ENCODE results near the gene OR51M1. TPM values are rescaled to one million over a fixed set of nuclear protein-coding genes. Genes with fewer than 3 reads are reported as not detected.

OR51M1 gene
- polyA plus RNA-seq, 3 donors = not detected

- H3K9me3 Mint-ChIP-seq = peaks cover 0 to 6% (median 2%) of the 10 kb centered on the region in 7 donors
- Histone ChIP-seq H3K27me3 (ENCODE audit: control insufficient read depth in 2 of 2, insufficient read depth in 2 of 2, low read length in 2 of 2) (no peaks in the 10 kb centered on the region), H2AFZ (ENCODE audit: insufficient read depth, low read depth, low read length, poor library complexity, severe bottlenecking) (no peak overlapping the region), H3K4me3 (replicated peaks in 1 of 3; ENCODE audit: low read depth in 2 of 3, low read length in 3 of 3) (no peak overlapping the region), H3K36me3 (replicated peaks in 1 of 2; ENCODE audit: control insufficient read depth in 1 of 2, insufficient read depth in 2 of 2, low read length in 2 of 2) (no peaks in the 10 kb centered on the region), H4K20me1 (ENCODE audit: insufficient read depth, low read length) (no peaks in the 10 kb centered on the region), H3K79me2 (ENCODE audit: insufficient read depth, low read length) (no peaks in the 10 kb centered on the region), H3K9me3 (replicated peaks in 1 of 2; ENCODE audit: control insufficient read depth in 1 of 2, insufficient read depth in 1 of 2, low read length in 2 of 2) (no peaks in the 10 kb centered on the region), H3K9ac (ENCODE audit: insufficient read depth, low read length, poor library complexity, severe bottlenecking) (no peak overlapping the region), H3K4me1 (ENCODE audit: control insufficient read depth in 1 of 2, insufficient read depth in 2 of 2, low read length in 2 of 2) (no peaks in the 10 kb centered on the region), H3K27ac (ENCODE audit: low read depth in 1 of 2, low read length in 2 of 2) (no peak overlapping the region), H3K4me2 (replicated peaks; ENCODE audit: extremely low read depth, low read length, poor library complexity, severe bottlenecking) (no peak overlapping the region)
- TF ChIP-seq CTCF (IDR thresholded peaks at IDR 0.05) = no peak
- no CpG with 5 or more reads among the region's 3 CpGs for WGBS (ENCODE audit: insufficient coverage)
- peaks cover 0 to 8% (median 2%) of the 10 kb centered on the region in 3 donors for H3K27me3 Mint-ChIP-seq (ENCODE audit: low read depth in 3 of 3)
- DNase-seq = no peak
- no peak overlapping the region for H3K27ac Mint-ChIP-seq
- intact Hi-C loops (cut with micrococcal nuclease) = no loop called here
- no peak overlapping the region for H3K4me3 Mint-ChIP-seq
- no peaks in the 10 kb centered on the region for H3K4me1 Mint-ChIP-seq
- no peaks in the 10 kb centered on the region for H3K36me3 Mint-ChIP-seq
Measured at GRCh38 chr11:5423131-5423530, 39.5 kb downstream of the OR51M1 start.

GRCh38 chr11:5441414-5441813, 57.8 kb downstream of the OR51M1 start, which contains the start of gene OR51I1:
Gene OR51I1, minus strand, starts transcription at chr11:5441514. Its CDS starts 0 bp downstream, at chr11:5441514.
- intact Hi-C loops (cut with micrococcal nuclease) = no loop called here
- WGBS (ENCODE audit: insufficient coverage) = no CpG with 5 or more reads among the region's 2 CpGs
- no peaks in the 10 kb centered on the region for H3K36me3 ChIP-seq (replicated peaks in 1 of 2; ENCODE audit: control insufficient read depth in 1 of 2, insufficient read depth in 2 of 2, low read length in 2 of 2)

More at GRCh38 chr11:5441414-5441813, 57.8 kb downstream of the OR51M1 start, which contains the start of gene OR51I1:
- H3K27ac ChIP-seq (ENCODE audit: low read depth in 1 of 2, low read length in 2 of 2) = no peak within 1 kb of the TSS
- no peaks in the 10 kb centered on the region for H3K4me1 ChIP-seq (ENCODE audit: control insufficient read depth in 1 of 2, insufficient read depth in 2 of 2, low read length in 2 of 2)
- no peaks in the 10 kb centered on the region for H3K79me2 ChIP-seq (ENCODE audit: insufficient read depth, low read length)
- peaks cover 0 to 5% of the 10 kb centered on the region in 2 donors for H3K9me3 ChIP-seq (replicated peaks in 1 of 2; ENCODE audit: control insufficient read depth in 1 of 2, insufficient read depth in 1 of 2, low read length in 2 of 2)
- H2AFZ ChIP-seq (ENCODE audit: insufficient read depth, low read depth, low read length, poor library complexity, severe bottlenecking) = no peak within 1 kb of the TSS
- H3K27me3 ChIP-seq (ENCODE audit: control insufficient read depth in 2 of 2, insufficient read depth in 2 of 2, low read length in 2 of 2) = no peaks in the 10 kb centered on the region
- H3K27me3 Mint-ChIP-seq (ENCODE audit: low read depth in 3 of 3) = peaks cover 0 to 2% (median 1%) of the 10 kb centered on the region in 3 donors
- DNase-seq = no peak
- no peak within 1 kb of the TSS for H3K4me3 Mint-ChIP-seq
- H3K36me3 Mint-ChIP-seq = no peaks in the 10 kb centered on the region
- H3K9me3 Mint-ChIP-seq = peaks cover 0 to 13% (median 2%) of the 10 kb centered on the region in 7 donors
- TF ChIP-seq CTCF (IDR thresholded peaks at IDR 0.05) = no peak
- H4K20me1 ChIP-seq (ENCODE audit: insufficient read depth, low read length) = no peaks in the 10 kb centered on the region
- H3K27ac Mint-ChIP-seq = no peak within 1 kb of the TSS
- no peak within 1 kb of the TSS for H3K4me3 ChIP-seq (replicated peaks in 1 of 3; ENCODE audit: low read depth in 2 of 3, low read length in 3 of 3)
- H3K9ac ChIP-seq (ENCODE audit: insufficient read depth, low read length, poor library complexity, severe bottlenecking) = no peak within 1 kb of the TSS
- no peak within 1 kb of the TSS for H3K4me2 ChIP-seq (replicated peaks; ENCODE audit: extremely low read depth, low read length, poor library complexity, severe bottlenecking)
- H3K4me1 Mint-ChIP-seq = no peaks in the 10 kb centered on the region

Small RNA genes within 50 kb of the gene (small RNA-seq; reads per million reads assigned to genes)
- not detected for gene AC104389.3 (ENCODE audit: insufficient read length, low read depth)

Other genes starting within 250 kb of the OR51M1 start
- not detected for gene OR52A5, start 245.5 kb upstream of the OR51M1 start, polyA plus RNA-seq
- not detected for gene OR52A1, start 229.1 kb upstream of the OR51M1 start, polyA plus RNA-seq
- not detected for gene OR51V1, start 183.1 kb upstream of the OR51M1 start, polyA plus RNA-seq
- gene HBB, start 156.7 kb upstream of the OR51M1 start, polyA plus RNA-seq = 100 to 1,000 TPM in 2 of 3 donors, 1 to 10 TPM in 1; 3.0 to 298 (median 278) TPM
- gene HBD, start 149.3 kb upstream of the OR51M1 start, polyA plus RNA-seq = not detected
- gene HBG1, start 134.0 kb upstream of the OR51M1 start, polyA plus RNA-seq = not detected
- gene HBG2, start 129.0 kb upstream of the OR51M1 start, polyA plus RNA-seq = 1 to 10 TPM in 1 of 3 donors, not detected in 2; 5.1 TPM
- gene HBE1, start 113.9 kb upstream of the OR51M1 start, polyA plus RNA-seq = not detected
- not detected for gene OR51B4, start 81.9 kb upstream of the OR51M1 start, polyA plus RNA-seq
- not detected for gene OR51B2, start 59.5 kb upstream of the OR51M1 start, polyA plus RNA-seq
- not detected for gene OR51B5, start 40.3 kb upstream of the OR51M1 start, polyA plus RNA-seq
- gene OR51B6, start 32.3 kb upstream of the OR51M1 start, polyA plus RNA-seq = not detected
- not detected for gene OR51Q1, start 38.3 kb downstream of the OR51M1 start, polyA plus RNA-seq
- gene OR51I1, start 57.7 kb downstream of the OR51M1 start, polyA plus RNA-seq = not detected
- gene OR51I2, start 65.5 kb downstream of the OR51M1 start, polyA plus RNA-seq = not detected
- gene OR52D1, start 104.9 kb downstream of the OR51M1 start, polyA plus RNA-seq = not detected
- not detected for gene UBQLN3, start 126.1 kb downstream of the OR51M1 start, polyA plus RNA-seq
- gene UBQLNL, start 132.9 kb downstream of the OR51M1 start, polyA plus RNA-seq = under 1 TPM in 1 of 3 donors, not detected in 2; 0.33 TPM
- gene OR52H1, start 164.7 kb downstream of the OR51M1 start, polyA plus RNA-seq = not detected
- not detected for gene OR52B6, start 197.1 kb downstream of the OR51M1 start, polyA plus RNA-seq
- under 1 TPM; 0.11 to 0.44 (median 0.15) TPM for gene TRIM6, start 212.8 kb downstream of the OR51M1 start, polyA plus RNA-seq
- gene TRIM34, start 241.2 kb downstream of the OR51M1 start, polyA plus RNA-seq = 10 to 100 TPM; 21.9 to 25.7 (median 23.5) TPM

Measured in CD14-positive monocyte (primary cell).